Breast epithelium (tissue), 3 donors: ENCODE measurements around the gene RNF112.

Experiments
- CTCF ChIP-seq, 3 donors: fragments of 450-650 bp; IDR thresholded peaks; one replicate each; pipeline ENCODE4 v1.5.1; 2016 to 2017; ENCODE audit warnings: antibody characterized with exemption in 3 of 3, mild to moderate bottlenecking in 3 of 3, moderate library complexity in 3 of 3
- POLR2A ChIP-seq: fragments of 450-650 bp; IDR thresholded peaks from one replicate; pipeline ENCODE4 v1.6.1; 2016; ENCODE audit warnings: antibody characterized with exemption, mild to moderate bottlenecking, moderate library complexity

- TF ChIP-seq POLR2A (no peak), CTCF (IDR thresholded peaks at IDR 0.05) (no peak)
Measured at GRCh38 chr17:19386051-19386929, 24.7 kb upstream of the RNF112 start.
